IPS-15b (cell line): ENCODE results near the gene CNTN1.
A peak's percentile ranks its signal among the peaks of the same experiment; 100 is the strongest.

ENCODE experiments used
- H3K27me3 ChIP-seq: one replicate; pipeline ENCODE4 v1.6.1; 2013; ENCODE audit warnings: low read length; ENCODE audit not compliant: control insufficient read depth, insufficient read depth
- H3K36me3 ChIP-seq: one replicate; pipeline ENCODE4 v1.6.1; 2013; ENCODE audit warnings: low read length; ENCODE audit not compliant: control insufficient read depth, insufficient read depth
- H3K4me1 ChIP-seq: one replicate; pipeline ENCODE4 v1.6.1; 2013; ENCODE audit warnings: mild to moderate bottlenecking, low read length; ENCODE audit not compliant: control insufficient read depth, insufficient read depth
- H3K4me3 ChIP-seq: one replicate; pipeline ENCODE4 v1.5.1; 2013; ENCODE audit warnings: low read depth, low read length
- H3K9ac ChIP-seq: one replicate; pipeline ENCODE4 v1.6.1; 2013; ENCODE audit warnings: low read depth, mild to moderate bottlenecking, low read length
- H3K9me3 ChIP-seq: one replicate; pipeline ENCODE4 v1.6.1; 2013; ENCODE audit warnings: mild to moderate bottlenecking, low read length; ENCODE audit not compliant: control insufficient read depth, insufficient read depth

CNTN1 gene

GRCh38 chr12:40784102-40784501 lies 91.9 kb downstream of the CNTN1 start:
- no peaks in the 10 kb centered on the region for H3K36me3 ChIP-seq
- no peak overlapping the region for H3K4me3 ChIP-seq
- H3K9ac ChIP-seq = no peak overlapping the region
- H3K9me3 ChIP-seq = no peaks in the 10 kb centered on the region
- no peaks in the 10 kb centered on the region for H3K27me3 ChIP-seq
- H3K4me1 ChIP-seq = peaks cover 8% of the 10 kb centered on the region

- H3K36me3 ChIP-seq = no peaks in the 10 kb centered on the region
- no peaks in the 10 kb centered on the region for H3K9me3 ChIP-seq
- H3K4me3 ChIP-seq = no peak overlapping the region
- H3K9ac ChIP-seq = no peak overlapping the region
- H3K27me3 ChIP-seq = no peaks in the 10 kb centered on the region
- peaks cover 18% of the 10 kb centered on the region for H3K4me1 ChIP-seq
Observed at GRCh38 chr12:40788276-40788675, 96.0 kb downstream of the CNTN1 start.

DNA sequence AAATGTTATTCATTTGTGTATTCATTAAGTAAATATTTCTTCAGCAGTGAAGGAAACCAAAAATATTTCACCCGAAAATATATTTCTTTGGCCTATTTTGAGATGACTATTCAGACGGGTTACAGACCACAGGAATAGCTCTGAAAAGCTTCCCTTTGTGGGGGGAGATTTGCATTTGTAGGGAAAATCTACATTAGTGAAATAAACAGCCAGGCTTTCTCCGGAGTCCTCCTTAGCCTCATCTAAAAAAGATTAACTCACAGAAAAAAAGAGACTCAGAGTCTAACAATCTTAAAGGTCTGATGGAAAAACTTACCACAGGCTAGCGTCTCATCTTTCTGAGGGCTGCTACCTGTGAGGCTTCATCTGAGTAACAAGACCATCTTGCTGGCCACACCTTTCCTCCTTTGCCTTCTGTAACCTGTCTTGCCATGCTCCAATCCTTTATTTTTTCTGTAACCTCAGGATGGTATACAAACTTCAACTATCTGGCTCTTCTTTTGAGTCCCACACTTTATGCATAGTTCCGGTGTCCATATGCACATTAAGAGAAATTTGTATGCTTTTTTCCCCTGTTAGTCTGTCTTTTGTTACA lies 100.7 kb downstream of the CNTN1 start:
- Histone ChIP-seq H3K9me3 (no peaks in the 10 kb centered on the region), H3K27me3 (no peaks in the 10 kb centered on the region), H3K4me3 (peak overlapping the region; percentile 27), H3K9ac (no peak overlapping the region), H3K4me1 (peaks cover 27% of the 10 kb centered on the region), H3K36me3 (no peaks in the 10 kb centered on the region)

- Histone ChIP-seq H3K4me1 (peaks cover 22% of the 10 kb centered on the region), H3K27me3 (no peaks in the 10 kb centered on the region), H3K9me3 (no peaks in the 10 kb centered on the region), H3K4me3 (no peak overlapping the region), H3K36me3 (no peaks in the 10 kb centered on the region), H3K9ac (no peak overlapping the region)
Observed at GRCh38 chr12:40793471-40793870, 101.2 kb downstream of the CNTN1 start.

- H3K4me3 ChIP-seq = no peak overlapping the region
Observed at GRCh38 chr12:40794087-40794486, 101.8 kb downstream of the CNTN1 start.

GRCh38 chr12:40801082-40801481 lies 108.8 kb downstream of the CNTN1 start:
- Histone ChIP-seq H3K9ac (no peak overlapping the region), H3K9me3 (no peaks in the 10 kb centered on the region), H3K36me3 (no peaks in the 10 kb centered on the region), H3K4me1 (peaks cover 5% of the 10 kb centered on the region), H3K27me3 (no peaks in the 10 kb centered on the region), H3K4me3 (no peak overlapping the region)

More at GRCh38 chr12:40794087-40794486, 101.8 kb downstream of the CNTN1 start:
- Histone ChIP-seq H3K27me3 (no peaks in the 10 kb centered on the region), H3K4me1 (peaks cover 22% of the 10 kb centered on the region), H3K9me3 (no peaks in the 10 kb centered on the region), H3K9ac (no peak overlapping the region), H3K36me3 (no peaks in the 10 kb centered on the region)

DNA sequence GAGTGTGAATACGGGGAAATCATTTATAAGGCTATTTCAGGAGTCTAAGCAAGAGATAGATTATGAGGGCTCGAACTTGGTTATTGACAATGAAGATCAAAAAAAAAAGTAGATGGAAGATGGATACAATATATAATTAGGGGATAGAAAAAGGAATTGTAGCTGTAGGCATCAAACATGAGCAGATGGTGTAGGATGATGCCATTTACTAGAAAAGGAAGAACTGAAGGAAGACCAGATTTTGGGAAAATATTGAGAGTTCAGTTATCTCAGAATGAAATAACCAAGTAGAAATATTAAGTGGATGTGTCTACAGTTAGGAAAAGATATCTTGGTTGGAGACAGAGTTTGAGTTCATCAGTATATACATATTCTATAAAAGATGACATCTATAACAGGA lies 109.6 kb downstream of the CNTN1 start:
- H3K27me3 ChIP-seq = no peaks in the 10 kb centered on the region
- no peak overlapping the region for H3K4me3 ChIP-seq
- no peaks in the 10 kb centered on the region for H3K36me3 ChIP-seq
- H3K4me1 ChIP-seq = peaks cover 5% of the 10 kb centered on the region
- H3K9me3 ChIP-seq = no peaks in the 10 kb centered on the region
- H3K9ac ChIP-seq = no peak overlapping the region

DNA sequence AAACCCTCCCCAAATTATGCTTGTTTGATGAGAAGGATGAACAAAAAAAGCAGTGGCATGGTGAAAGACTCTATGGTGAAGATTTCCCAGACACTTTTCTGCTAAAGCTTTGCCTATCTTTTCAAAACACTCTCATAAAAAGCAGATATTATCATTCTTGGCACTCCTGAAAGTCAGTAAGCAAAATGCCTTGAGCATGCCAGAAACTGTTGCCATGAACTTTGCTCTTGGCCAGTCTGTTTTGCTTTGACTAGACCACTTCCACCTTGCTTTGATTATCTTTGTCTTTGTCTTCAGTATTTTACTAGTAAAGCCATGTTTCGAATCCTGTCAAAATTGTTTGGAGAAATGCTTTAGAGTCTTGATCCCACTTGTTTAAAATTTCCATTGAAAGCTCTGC lies 110.4 kb downstream of the CNTN1 start:
- Histone ChIP-seq H3K4me1 (peaks cover 5% of the 10 kb centered on the region), H3K4me3 (no peak overlapping the region), H3K9ac (no peak overlapping the region), H3K36me3 (no peaks in the 10 kb centered on the region), H3K27me3 (no peaks in the 10 kb centered on the region), H3K9me3 (no peaks in the 10 kb centered on the region)

GRCh38 chr12:40819436-40820108 lies 127.3 kb downstream of the CNTN1 start:
- H3K9ac ChIP-seq = no peak overlapping the region
- H3K27me3 ChIP-seq = no peaks in the 10 kb centered on the region
- H3K4me3 ChIP-seq = no peak overlapping the region
- peaks cover 20% of the 10 kb centered on the region for H3K4me1 ChIP-seq
- no peaks in the 10 kb centered on the region for H3K9me3 ChIP-seq
- H3K36me3 ChIP-seq = no peaks in the 10 kb centered on the region

DNA sequence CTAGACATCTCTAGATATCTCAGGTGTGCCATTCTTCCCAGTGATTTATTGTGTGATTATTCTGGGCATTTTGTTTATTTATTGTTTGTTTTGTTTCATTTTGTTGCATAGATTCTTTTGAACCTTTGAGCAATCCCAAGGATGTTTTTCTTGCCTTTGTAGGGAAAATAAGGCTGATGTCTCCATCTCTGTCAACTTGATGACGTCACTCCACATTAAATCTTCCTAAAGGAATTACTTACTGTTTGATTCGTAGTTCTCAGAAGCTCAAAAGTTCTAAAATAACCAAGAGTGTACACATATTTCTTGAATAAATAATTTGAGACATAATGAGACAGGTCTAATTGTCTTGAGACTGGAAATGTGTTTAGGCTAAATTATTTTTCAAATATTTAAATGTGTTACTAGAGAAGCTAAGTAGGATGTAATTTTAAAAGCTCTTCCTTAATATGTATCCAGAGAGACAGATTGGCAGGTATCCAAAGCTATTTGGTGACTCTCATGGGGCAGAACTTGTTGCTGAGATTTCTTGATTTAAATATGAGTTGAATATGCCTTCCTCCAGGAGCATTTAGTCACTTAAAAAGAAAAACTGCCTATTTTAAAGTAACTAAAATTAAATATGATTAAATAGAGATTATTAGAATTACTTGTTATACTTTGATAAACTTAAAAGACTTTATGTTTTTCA lies 128.7 kb downstream of the CNTN1 start:
- no peak overlapping the region for H3K4me3 ChIP-seq

GRCh38 chr12:40825156-40825555 lies 132.9 kb downstream of the CNTN1 start:
- Histone ChIP-seq H3K9ac (no peak overlapping the region), H3K9me3 (no peaks in the 10 kb centered on the region), H3K36me3 (no peaks in the 10 kb centered on the region), H3K27me3 (no peaks in the 10 kb centered on the region), H3K4me1 (peaks cover 8% of the 10 kb centered on the region), H3K4me3 (no peak overlapping the region)

More for the DNA sequence above, 128.7 kb downstream of the CNTN1 start:
- Histone ChIP-seq H3K27me3 (no peaks in the 10 kb centered on the region), H3K4me1 (peaks cover 20% of the 10 kb centered on the region), H3K9ac (no peak overlapping the region), H3K36me3 (no peaks in the 10 kb centered on the region), H3K9me3 (no peaks in the 10 kb centered on the region)
